ENCODE results near the gene WDR90. TPM values are rescaled to one million over a fixed set of nuclear protein-coding genes. Genes with fewer than 3 reads are reported as not detected.

Gene WDR90
- total RNA-seq, 4 donors from 2014 or later, result 7.2 to 26.5 (median 15.8) TPM

DNA sequence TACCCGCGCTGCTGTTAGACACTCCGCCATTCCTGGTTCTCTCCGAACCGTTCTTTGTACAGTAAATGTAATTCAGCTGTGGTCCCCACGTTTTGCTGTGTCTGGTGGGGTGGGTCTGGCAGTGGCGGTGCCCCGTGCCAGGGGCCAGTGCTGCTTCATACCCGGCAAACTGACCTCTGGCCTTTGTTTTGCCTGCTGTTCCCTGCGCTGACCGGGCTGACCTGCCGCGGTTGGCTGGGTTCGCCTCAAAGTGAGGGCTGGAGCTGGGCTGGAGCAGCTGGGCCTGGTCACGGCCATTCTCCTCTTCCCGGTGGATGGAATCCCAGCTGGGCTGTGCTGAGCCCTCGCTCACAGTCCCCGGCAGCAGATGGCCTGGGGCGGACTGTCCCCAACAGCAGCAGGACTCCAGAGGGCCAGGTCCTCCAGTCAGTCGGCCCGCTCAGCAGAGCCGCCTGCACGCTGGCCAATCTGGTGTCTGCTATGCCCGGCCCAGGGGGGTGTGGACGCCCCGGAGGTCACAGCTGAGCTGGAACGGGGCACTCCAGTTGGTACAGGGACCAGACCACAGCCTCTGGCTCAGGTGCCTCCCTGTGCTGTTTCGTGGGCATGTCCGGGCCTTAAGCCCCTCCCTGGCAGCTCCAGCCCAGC, 19.9 kb upstream of the WDR90 start:
- Histone ChIP-seq H3K36me3 (peaks cover 9 to 67% (median 15%) of the 10 kb centered on the region in 3 donors), H3K4me1 (peaks cover 20 to 43% (median 29%) of the 10 kb centered on the region in 3 donors), H3K4me3 (no peak overlapping the region), H3K27me3 (no peaks in the 10 kb centered on the region), H3K9me3 (no peaks in the 10 kb centered on the region), H3K27ac (no peak overlapping the region)
- no peak for TF ChIP-seq POLR2A (IDR thresholded peaks at IDR 0.05)
- TF ChIP-seq, protein P1, sequence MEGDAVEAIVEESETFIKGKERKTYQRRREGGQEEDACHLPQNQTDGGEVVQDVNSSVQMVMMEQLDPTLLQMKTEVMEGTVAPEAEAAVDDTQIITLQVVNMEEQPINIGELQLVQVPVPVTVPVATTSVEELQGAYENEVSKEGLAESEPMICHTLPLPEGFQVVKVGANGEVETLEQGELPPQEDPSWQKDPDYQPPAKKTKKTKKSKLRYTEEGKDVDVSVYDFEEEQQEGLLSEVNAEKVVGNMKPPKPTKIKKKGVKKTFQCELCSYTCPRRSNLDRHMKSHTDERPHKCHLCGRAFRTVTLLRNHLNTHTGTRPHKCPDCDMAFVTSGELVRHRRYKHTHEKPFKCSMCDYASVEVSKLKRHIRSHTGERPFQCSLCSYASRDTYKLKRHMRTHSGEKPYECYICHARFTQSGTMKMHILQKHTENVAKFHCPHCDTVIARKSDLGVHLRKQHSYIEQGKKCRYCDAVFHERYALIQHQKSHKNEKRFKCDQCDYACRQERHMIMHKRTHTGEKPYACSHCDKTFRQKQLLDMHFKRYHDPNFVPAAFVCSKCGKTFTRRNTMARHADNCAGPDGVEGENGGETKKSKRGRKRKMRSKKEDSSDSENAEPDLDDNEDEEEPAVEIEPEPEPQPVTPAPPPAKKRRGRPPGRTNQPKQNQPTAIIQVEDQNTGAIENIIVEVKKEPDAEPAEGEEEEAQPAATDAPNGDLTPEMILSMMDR (IDR thresholded peaks at IDR 0.05), result no peak
- no peak for DNase-seq
- intact Hi-C loops (cut with DNase I), result no loop called here
- WGBS, 2 donors, result 74 to 82% methylated on average over 10 to 11 of the region's 29 CpGs

DNA sequence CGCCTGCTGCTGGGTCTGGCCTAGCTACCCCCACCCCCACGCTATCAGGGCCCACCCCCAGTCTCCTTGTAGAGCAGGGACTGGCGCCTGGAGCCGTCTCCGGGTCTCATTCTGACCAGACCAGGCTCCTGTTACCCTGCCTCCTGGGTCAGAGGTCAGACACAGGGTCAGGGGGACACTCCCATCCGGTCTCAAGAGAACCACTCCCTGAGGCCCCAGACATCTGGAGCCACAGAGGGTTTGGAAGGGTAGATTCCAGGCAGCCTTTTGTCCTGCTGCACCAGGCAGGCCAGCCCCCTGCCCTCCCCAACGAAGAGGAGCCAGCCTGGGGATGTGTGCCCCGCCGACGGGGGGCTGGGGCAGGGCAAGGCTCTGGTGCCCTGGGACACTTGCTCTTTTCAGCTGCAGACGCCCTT, 19.3 kb upstream of the WDR90 start:
- intact Hi-C loops (cut with DNase I), result no loop called here
- WGBS, 2 donors, result no CpG with 5 or more reads among the region's 11 CpGs
- TF ChIP-seq POLR2A (IDR thresholded peaks at IDR 0.05), result no peak
- TF ChIP-seq, protein P1 (IDR thresholded peaks at IDR 0.05), result no peak
- peaks cover 9 to 72% (median 15%) of the 10 kb centered on the region in 3 donors for H3K36me3 ChIP-seq
- no peak overlapping the region for H3K4me3 ChIP-seq
- no peak overlapping the region for H3K27ac ChIP-seq
- no peak for DNase-seq
- H3K4me1 ChIP-seq, result peaks cover 23 to 48% (median 29%) of the 10 kb centered on the region in 3 donors
- no peaks in the 10 kb centered on the region for H3K27me3 ChIP-seq
- no peaks in the 10 kb centered on the region for H3K9me3 ChIP-seq

DNA sequence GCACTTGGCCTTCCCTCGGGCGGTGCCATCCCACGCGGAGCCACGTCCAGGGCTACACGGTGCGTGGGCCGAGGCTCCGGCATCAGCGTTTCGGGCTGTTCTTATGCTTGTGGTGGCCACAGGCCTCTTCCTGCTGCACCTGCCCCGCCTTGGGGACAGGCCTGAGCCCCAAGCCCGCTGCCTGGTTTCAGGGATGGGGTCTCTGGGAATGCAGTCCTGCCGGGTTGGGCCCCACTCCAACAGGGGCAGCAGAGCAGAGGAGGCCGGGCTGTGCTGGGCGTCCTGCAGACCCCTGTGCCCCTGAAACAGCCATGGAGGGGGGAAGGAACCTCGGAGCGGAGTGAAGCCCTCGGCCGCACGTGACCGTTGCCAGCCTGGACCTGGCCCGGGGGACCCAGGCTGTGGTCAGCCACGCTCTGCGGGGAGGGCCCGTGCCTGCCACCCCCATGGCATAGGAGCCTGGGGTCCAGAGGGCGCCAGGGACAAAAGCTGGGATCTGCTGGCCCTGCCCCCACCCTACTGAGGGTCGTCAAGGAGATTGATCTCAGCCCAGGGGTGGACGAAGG, 18.8 kb upstream of the WDR90 start:
- Histone ChIP-seq H3K27me3 (no peaks in the 10 kb centered on the region), H3K4me1 (peaks cover 28 to 53% (median 34%) of the 10 kb centered on the region in 3 donors), H3K9me3 (no peaks in the 10 kb centered on the region), H3K27ac (no peak overlapping the region), H3K4me3 (no peak overlapping the region), H3K36me3 (peaks cover 9 to 70% (median 15%) of the 10 kb centered on the region in 3 donors)
- no peak for TF ChIP-seq POLR2A (IDR thresholded peaks at IDR 0.05)
- TF ChIP-seq, protein P1 (IDR thresholded peaks at IDR 0.05), result no peak
- intact Hi-C loops (cut with DNase I), result no loop called here
- no peak for DNase-seq
- WGBS, 2 donors, result no CpG with 5 or more reads among the region's 29 CpGs

DNA sequence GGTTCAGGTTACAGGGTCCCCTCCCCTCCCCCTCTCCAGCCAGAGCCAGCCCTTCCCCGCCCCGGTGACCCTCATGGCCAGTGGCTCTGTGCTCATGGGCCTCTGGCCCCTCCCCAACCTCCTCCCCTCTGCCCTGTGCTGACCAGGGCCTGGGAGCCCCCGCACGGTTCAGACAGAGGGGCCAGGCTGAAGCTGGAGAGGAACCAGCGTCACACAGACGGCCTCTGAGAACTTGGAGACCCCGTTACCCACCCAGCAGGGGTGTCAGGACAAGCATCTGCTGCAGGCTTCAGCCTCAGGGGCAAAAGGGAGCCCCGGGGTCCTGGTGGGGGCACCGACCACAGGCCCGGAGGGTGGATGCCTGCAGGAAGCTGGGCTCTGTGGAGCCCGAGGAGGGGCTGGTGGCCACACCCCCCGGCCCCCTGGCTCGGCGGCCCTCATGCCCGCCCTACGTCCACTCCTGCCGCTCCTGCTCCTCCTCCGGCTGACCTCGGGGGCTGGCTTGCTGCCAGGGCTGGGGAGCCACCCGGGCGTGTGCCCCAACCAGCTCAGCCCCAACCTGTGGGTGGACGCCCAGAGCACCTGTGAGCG, 18.3 kb upstream of the WDR90 start, which contains the start of gene WFIKKN1:
Gene WFIKKN1 (plus strand): TSS at position 171 of the 591 bp plus-strand sequence. CDS start 269 bp downstream, at position 440.
- Histone ChIP-seq H3K36me3 (peaks cover 9 to 64% (median 15%) of the 10 kb centered on the region in 3 donors), H3K27ac (no peak within 1 kb of the TSS), H3K4me1 (peaks cover 32 to 59% (median 40%) of the 10 kb centered on the region in 3 donors), H3K4me3 (no peak within 1 kb of the TSS), H3K27me3 (no peaks in the 10 kb centered on the region), H3K9me3 (no peaks in the 10 kb centered on the region)
- 0% methylated on average over 2 of the region's 23 CpGs; no CpG with 5 or more reads in 1 of the 2 donors for WGBS, 2 donors
- TF ChIP-seq, protein P1 (IDR thresholded peaks at IDR 0.05), result no peak
- no peak for TF ChIP-seq POLR2A (IDR thresholded peaks at IDR 0.05)
- no peak for DNase-seq
- intact Hi-C loops (cut with DNase I), result no loop called here

DNA sequence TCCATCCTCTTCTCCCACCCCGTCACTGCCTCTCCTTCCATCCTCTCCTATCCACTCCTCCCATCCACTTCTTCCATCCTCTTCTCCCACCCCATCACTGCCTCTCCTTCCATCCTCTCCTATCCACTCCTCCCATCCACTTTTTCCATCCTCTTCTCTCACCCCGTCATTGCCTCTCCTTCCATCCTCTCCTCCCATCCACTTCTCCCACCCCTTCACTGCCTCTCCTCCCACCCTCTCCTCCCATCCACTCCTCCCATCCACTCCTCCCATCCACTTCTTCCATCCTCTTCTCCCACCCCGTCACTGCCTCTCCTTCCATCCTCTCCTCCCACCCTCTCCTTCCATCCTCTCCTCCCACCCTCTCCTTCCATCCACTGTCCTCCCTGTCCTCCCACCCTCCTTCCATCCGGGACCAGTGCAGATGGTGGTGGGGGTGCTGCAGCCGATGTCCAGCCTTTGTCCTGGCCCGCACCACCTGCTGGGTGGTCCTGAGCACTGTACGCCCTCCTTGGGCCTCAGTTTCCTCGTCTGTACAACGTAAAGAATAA, 17.3 kb upstream of the WDR90 start:
- H3K27ac ChIP-seq, result no peak overlapping the region
- WGBS, 2 donors, result 53 to 61% methylated on average over 6 to 8 of the region's 9 CpGs
- DNase-seq, result no peak
- H3K9me3 ChIP-seq, result no peaks in the 10 kb centered on the region
- H3K27me3 ChIP-seq, result no peaks in the 10 kb centered on the region
- TF ChIP-seq POLR2A (IDR thresholded peaks at IDR 0.05), result no peak
- TF ChIP-seq, protein P1 (IDR thresholded peaks at IDR 0.05), result no peak
- H3K36me3 ChIP-seq, result peaks cover 9 to 54% (median 15%) of the 10 kb centered on the region in 3 donors
- intact Hi-C loops (cut with DNase I), result no loop called here
- H3K4me1 ChIP-seq, result peaks cover 29 to 51% (median 35%) of the 10 kb centered on the region in 3 donors
- H3K4me3 ChIP-seq, result no peak overlapping the region
